ENCODE data around the gene WASF3. TPM values are rescaled to one million over a fixed set of nuclear protein-coding genes. Genes with fewer than 3 reads are reported as not detected.

WASF3 gene
- total RNA-seq, 4 donors from 2014 or later = 5.4 to 11.6 (median 7.6) TPM

- peak; percentile 85 to 92 for ATAC-seq
- H3K4me3 ChIP-seq = peak overlapping the region in 1 of 4 donors; percentile 12
Observed at GRCh38 chr13:26698392-26699196, 141.1 kb downstream of the WASF3 start.

GRCh38 chr13:26699197-26699490, 141.7 kb downstream of the WASF3 start:
- intact Hi-C loops (cut with DNase I; ENCODE audit: low total_unique reads) = no loop called here
- in situ Hi-C loops (cut with MboI; ENCODE audit: low sequenced_read_pairs in 4 of 4) = loop anchor here (5.0 to 25.0 kb wide), 7 partner anchors 194 to 524 kb away; no protein-coding TSS in a partner anchor

More at GRCh38 chr13:26698392-26699196, 141.1 kb downstream of the WASF3 start:
- H3K9me3 ChIP-seq = no peaks in the 10 kb centered on the region
- no peak overlapping the region for H3K27ac ChIP-seq
- no peaks in the 10 kb centered on the region for H3K27me3 ChIP-seq
- intact Hi-C loops (cut with DNase I; ENCODE audit: low total_unique reads) = loop anchor here (1.0 kb wide), 2 partner anchors 215 to 514 kb away; no protein-coding TSS in a partner anchor
- H3K4me1 ChIP-seq = peaks cover 0 to 3% of the 10 kb centered on the region in 2 donors
- peak; percentile 50 to 74 for DNase-seq
- no peaks in the 10 kb centered on the region for H3K36me3 ChIP-seq
- no peak for TF ChIP-seq POLR2A (IDR thresholded peaks at IDR 0.05)
- TF ChIP-seq, protein P1, sequence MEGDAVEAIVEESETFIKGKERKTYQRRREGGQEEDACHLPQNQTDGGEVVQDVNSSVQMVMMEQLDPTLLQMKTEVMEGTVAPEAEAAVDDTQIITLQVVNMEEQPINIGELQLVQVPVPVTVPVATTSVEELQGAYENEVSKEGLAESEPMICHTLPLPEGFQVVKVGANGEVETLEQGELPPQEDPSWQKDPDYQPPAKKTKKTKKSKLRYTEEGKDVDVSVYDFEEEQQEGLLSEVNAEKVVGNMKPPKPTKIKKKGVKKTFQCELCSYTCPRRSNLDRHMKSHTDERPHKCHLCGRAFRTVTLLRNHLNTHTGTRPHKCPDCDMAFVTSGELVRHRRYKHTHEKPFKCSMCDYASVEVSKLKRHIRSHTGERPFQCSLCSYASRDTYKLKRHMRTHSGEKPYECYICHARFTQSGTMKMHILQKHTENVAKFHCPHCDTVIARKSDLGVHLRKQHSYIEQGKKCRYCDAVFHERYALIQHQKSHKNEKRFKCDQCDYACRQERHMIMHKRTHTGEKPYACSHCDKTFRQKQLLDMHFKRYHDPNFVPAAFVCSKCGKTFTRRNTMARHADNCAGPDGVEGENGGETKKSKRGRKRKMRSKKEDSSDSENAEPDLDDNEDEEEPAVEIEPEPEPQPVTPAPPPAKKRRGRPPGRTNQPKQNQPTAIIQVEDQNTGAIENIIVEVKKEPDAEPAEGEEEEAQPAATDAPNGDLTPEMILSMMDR (IDR thresholded peaks at IDR 0.05 in 4 of 5, conservative IDR thresholded peaks at IDR 0.05 in 1 of 5) = peak; percentile 87 to 95 (median 92)
- in situ Hi-C loops (cut with MboI; ENCODE audit: low sequenced_read_pairs in 4 of 4) = loop anchor here (5.0 to 25.0 kb wide), 7 partner anchors 194 to 524 kb away; no protein-coding TSS in a partner anchor

GRCh38 chr13:26705536-26705935, 148.1 kb downstream of the WASF3 start:
- Histone ChIP-seq H3K4me3 (no peak overlapping the region), H3K27ac (no peak overlapping the region), H3K36me3 (no peaks in the 10 kb centered on the region), H3K27me3 (no peaks in the 10 kb centered on the region), H3K9me3 (no peaks in the 10 kb centered on the region), H3K4me1 (no peaks in the 10 kb centered on the region)
- in situ Hi-C loops (cut with MboI; ENCODE audit: low sequenced_read_pairs in 4 of 4) (loop anchor here in 1 of 4 donors (25.0 kb wide), 1 partner anchor 232 kb away; no protein-coding TSS in a partner anchor), intact Hi-C loops (cut with DNase I; ENCODE audit: low total_unique reads) (no loop called here)
- TF ChIP-seq, protein P1 (IDR thresholded peaks at IDR 0.05 in 4 of 5, conservative IDR thresholded peaks at IDR 0.05 in 1 of 5) = no peak
- no peak for TF ChIP-seq POLR2A (IDR thresholded peaks at IDR 0.05)
- no peak for ATAC-seq
- DNase-seq = no peak

More at GRCh38 chr13:26699197-26699490, 141.7 kb downstream of the WASF3 start:
- no peak for TF ChIP-seq POLR2A (IDR thresholded peaks at IDR 0.05)
- TF ChIP-seq, protein P1 (IDR thresholded peaks at IDR 0.05 in 4 of 5, conservative IDR thresholded peaks at IDR 0.05 in 1 of 5) = no peak
- Histone ChIP-seq H3K27ac (no peak overlapping the region), H3K4me3 (no peak overlapping the region), H3K9me3 (no peaks in the 10 kb centered on the region), H3K4me1 (peaks cover 0 to 3% of the 10 kb centered on the region in 2 donors), H3K27me3 (no peaks in the 10 kb centered on the region), H3K36me3 (no peaks in the 10 kb centered on the region)
- ATAC-seq (no peak), DNase-seq (no peak)

DNA sequence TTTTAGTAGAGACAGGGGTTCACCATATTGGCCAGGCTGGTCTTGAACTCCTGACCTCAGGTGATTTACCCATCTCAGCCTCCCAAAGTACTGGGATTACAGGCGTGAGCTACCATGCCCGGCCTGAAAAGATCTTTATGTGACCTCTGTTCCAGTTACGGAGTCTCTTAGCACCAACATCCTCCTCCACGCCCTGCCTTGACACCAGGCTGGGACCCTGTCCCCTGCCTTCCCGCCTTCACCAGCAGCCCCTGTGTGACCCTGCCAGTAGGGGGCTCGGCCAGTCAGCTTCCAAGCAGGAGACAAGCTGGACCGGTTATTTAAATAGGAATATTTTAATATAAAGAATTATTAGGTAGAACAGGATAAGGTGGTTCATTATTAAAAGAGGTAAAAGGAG, 148.9 kb downstream of the WASF3 start:
- Histone ChIP-seq H3K27me3 (no peaks in the 10 kb centered on the region), H3K9me3 (no peaks in the 10 kb centered on the region), H3K4me1 (no peaks in the 10 kb centered on the region), H3K36me3 (no peaks in the 10 kb centered on the region), H3K4me3 (no peak overlapping the region), H3K27ac (no peak overlapping the region)
- TF ChIP-seq POLR2A (IDR thresholded peaks at IDR 0.05) = no peak
- TF ChIP-seq, protein P1 (IDR thresholded peaks at IDR 0.05 in 4 of 5, conservative IDR thresholded peaks at IDR 0.05 in 1 of 5) = no peak
- DNase-seq = no peak
- in situ Hi-C loops (cut with MboI; ENCODE audit: low sequenced_read_pairs in 4 of 4) (loop anchor here in 1 of 4 donors (25.0 kb wide), 1 partner anchor 231 kb away; no protein-coding TSS in a partner anchor), intact Hi-C loops (cut with DNase I; ENCODE audit: low total_unique reads) (no loop called here)
- no peak for ATAC-seq

All from gastrocnemius medialis (tissue), 4 donors.